Kidney capillary endothelial cell (primary cell): ENCODE results near the gene RFTN1.

Experiments used
- DNase-seq: peaks from one replicate; pipeline ENCODE4 v3.0.0-alpha.2; 2018; ENCODE audit warnings: low spot score

The RFTN1 gene

DNA sequence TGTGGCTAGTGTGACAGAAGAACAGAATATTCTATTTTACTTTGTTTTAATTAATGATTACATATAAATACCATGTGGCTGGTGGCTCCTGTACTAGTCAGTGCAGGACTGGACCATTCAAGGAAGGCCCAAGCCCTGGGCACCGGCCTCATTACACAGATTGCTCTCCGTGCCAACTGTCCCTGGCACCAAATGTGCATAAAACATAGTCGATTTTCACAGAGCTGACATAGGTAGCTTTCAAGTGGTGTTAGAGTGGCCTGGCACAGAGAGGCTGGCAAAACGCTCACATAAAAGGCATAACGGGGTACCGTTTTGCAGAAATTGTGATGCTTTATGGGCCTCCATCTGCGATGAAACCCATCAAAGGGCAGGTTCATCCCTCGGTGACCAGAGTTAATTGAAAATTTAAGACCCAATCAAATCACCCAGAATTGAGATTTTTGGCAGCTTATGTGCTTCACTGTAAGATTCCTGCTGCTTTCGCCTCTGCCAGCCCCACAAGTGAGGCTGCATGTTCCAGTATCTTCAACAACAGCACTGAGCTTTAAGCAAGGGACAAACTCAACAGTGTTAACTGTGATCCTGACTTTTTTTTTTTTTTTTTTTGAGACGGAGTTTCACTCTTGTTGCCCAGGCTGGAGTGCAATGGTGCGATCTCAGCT lies 25.9 kb downstream of the RFTN1 start:
- no peak for DNase-seq

DNA sequence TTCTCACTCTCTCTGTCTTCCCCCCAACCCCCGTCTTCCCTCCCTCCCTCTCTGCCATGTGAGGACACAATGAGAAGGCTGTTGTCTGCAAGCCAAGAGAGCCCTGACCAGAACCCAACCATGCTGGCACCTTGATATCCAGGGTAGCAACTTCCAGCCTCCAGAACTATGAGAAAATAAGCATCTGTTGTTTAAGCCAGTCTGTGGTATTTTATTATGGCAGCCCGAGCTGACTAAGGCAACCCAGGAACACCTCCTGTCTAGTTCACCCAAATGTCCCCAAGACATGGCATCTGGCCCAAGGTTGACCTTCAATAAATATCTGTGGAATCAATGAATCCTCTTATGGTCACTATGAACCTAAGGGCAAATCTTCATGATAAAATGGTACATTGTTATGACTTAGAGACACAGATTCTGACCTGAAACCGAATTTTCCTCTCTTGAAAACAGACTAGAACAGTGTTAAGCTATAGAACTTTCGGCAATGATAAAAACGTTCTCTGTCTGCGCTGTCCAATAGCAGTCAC lies 26.5 kb downstream of the RFTN1 start:
- DNase-seq = no peak

DNA sequence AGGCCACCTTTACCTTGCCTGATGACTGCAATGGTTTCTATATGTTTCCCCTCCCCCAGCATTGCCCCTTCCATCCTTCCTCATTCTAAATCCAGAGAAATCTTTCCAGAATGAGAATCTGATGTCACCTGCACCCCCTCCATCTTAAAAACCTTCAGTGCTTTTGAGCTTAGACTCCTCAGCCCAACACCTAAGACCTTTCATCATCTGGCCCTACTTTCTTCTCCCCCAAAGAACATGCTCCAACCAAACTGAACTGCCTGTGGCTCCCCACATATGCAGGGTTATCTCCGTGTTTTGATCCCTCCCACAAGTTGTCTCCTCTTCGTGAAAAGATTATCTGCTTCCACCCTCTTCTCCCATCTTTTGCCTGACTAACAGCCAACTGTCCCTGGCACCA lies 27.3 kb downstream of the RFTN1 start:
- DNase-seq = no peak

- no peak for DNase-seq
Observed at GRCh38 chr3:16485395-16485992, 28.0 kb downstream of the RFTN1 start.

GRCh38 chr3:16484984-16485383 lies 28.5 kb downstream of the RFTN1 start:
- no peak for DNase-seq

DNA sequence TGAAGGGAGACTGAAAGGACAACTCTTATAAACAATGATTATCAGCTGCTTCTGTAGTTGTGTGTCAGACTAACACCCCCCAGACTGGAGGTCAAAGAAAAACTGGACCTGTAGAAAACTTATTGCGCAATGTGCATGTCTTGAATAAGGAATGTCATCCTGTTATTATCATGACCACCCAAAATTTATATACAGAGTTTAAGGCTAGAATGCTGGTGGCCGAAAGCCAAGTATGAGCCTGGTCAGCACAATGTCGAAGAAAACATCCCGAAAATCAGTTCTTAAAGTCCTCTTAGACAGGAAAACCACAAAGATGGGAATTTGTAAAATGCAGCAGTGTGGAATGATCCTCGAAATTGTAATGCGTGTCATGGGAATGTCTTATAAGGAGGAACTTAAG lies 29.3 kb downstream of the RFTN1 start:
- peak; percentile 55 for DNase-seq

- no peak for DNase-seq
Observed at GRCh38 chr3:16482770-16483531, 30.5 kb downstream of the RFTN1 start.

GRCh38 chr3:16482194-16482769 lies 31.2 kb downstream of the RFTN1 start:
- DNase-seq = no peak

DNA sequence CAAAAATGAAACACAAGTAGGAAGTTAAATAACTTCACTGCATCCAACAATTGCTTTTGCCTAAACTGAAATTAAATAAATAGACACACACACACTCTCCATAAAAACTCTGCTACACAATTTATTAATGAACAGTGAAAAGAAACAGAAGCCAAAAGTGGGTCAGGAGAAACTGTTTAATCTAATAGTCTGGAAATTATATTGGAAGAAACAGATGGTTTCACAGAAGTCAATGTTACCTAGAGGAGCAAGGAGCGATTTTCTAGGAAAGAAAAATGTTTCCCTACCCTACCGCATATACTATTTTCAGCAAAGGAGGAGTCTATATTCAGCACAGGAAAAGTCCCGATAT lies 32.0 kb downstream of the RFTN1 start:
- DNase-seq = no peak

GRCh38 chr3:16480861-16481545 lies 32.5 kb downstream of the RFTN1 start:
- DNase-seq = peak; percentile 22

DNA sequence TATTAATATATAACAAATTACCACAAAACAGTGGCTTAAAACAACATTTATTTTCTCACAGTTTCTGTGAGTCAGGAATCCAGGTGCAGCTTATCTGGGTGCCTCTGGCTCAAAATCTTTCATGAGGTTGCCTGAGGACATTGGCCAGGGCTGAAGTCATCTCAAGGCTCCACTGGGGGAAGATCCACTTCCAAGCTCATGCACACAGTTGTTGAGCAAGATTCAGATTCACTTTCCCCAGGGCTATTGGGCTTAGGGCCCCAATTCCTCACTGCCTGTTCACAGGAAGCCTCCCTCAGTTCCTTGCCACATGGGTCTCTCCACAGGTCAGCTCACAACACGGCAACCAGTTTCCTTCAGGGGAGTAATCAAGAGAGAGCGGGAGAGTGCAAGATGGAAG lies 35.0 kb downstream of the RFTN1 start:
- DNase-seq = no peak

- DNase-seq = no peak
Observed at GRCh38 chr3:16477521-16477920, 36.0 kb downstream of the RFTN1 start.

- DNase-seq = no peak
Observed at GRCh38 chr3:16477056-16477455, 36.4 kb downstream of the RFTN1 start.

GRCh38 chr3:16476636-16477035 lies 36.9 kb downstream of the RFTN1 start:
- no peak for DNase-seq

DNA sequence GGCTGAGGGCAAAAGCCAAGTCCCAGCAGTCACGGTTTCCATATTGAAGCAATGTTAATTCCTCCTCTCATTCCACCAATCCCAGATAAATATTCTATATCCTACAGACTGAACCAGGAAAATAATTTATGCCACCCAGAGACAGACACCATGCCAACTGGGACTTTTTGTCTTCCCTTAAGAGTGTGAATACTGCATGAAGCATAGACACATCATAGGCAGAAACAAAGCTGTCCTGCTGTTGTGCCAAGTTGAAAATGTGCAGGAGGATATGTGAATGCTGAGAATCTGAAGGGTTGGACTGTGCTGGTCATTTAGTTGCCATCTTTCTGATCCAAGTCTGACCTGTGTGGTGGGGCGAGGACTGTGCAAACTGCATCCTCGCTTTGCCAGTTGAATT lies 37.7 kb downstream of the RFTN1 start:
- DNase-seq = no peak

DNA sequence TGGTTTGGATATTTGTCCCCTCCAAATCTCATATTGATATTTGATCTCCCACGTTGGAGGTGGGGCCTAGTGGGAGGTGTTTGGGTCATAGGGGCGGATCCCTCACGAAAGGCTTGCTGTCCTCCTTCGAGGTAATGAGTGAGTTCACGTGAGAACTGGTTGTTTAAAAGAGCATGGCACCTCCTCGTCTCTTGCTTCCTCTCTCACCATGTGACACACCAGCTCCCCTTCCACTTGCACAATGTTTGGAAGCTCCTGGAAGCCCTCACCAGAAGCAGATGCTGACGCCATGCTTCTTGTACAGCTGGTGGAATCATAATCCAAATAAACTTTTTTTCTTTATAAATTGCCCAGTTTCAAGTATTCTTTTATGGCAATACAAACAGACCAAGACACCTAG lies 38.6 kb downstream of the RFTN1 start:
- DNase-seq = no peak

DNA sequence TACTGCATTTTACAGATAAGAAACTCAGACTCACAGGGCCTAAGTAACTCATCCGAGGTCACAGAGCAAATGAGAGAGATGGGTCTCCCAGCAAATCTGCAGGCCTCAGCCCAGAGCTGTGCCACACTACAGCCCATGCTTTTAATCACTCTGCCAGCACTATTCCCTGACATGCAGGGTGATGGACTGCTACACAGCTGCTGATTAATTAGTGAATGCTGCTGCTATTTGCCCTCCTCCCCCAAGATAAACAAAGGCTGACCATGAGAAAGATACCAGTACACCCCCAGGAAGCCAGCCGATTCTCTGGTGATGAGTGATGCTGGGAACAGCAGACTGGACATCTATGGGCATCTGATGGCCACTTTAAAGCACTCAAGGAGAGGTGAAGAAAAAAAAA lies 39.3 kb downstream of the RFTN1 start:
- DNase-seq = no peak

DNA sequence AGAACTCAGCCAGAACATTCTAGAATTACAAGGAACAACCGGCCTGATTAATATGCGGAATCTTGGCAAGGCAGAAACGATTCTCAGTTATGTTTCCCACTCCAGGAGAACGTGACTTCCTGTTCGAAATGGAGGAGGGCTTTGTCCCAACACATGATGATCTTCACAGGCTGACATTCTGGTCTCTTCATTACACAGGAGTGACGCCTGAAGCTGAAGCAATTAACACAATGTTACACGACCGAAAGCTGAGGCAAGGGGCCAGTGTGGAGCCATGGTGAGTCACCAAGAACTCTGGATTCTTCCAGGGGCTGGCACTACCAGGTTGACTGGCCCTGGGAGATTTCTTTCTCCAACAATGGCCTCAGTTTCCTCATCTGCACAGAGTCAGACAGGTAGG lies 40.9 kb downstream of the RFTN1 start:
- no peak for DNase-seq

GRCh38 chr3:16471897-16472296 lies 41.6 kb downstream of the RFTN1 start:
- DNase-seq = no peak

DNA sequence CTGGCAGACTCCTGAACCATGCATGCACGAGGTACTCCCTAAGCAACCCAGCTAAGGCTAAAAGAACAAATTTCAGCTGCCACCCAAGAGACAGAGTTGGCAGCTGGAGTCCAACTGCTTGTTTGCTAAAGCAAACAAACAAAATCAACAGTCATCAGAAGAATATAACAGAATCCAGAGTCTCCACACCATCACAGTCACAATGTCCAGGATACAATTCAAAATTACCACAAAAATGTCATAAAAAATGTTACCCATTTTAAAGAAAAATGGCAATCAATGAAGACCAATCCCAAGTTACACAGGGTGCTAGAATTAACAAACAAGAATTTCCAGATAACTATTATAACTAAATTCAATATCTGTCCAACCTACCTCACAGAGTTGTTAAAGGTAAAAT lies 42.9 kb downstream of the RFTN1 start:
- no peak for DNase-seq

DNA sequence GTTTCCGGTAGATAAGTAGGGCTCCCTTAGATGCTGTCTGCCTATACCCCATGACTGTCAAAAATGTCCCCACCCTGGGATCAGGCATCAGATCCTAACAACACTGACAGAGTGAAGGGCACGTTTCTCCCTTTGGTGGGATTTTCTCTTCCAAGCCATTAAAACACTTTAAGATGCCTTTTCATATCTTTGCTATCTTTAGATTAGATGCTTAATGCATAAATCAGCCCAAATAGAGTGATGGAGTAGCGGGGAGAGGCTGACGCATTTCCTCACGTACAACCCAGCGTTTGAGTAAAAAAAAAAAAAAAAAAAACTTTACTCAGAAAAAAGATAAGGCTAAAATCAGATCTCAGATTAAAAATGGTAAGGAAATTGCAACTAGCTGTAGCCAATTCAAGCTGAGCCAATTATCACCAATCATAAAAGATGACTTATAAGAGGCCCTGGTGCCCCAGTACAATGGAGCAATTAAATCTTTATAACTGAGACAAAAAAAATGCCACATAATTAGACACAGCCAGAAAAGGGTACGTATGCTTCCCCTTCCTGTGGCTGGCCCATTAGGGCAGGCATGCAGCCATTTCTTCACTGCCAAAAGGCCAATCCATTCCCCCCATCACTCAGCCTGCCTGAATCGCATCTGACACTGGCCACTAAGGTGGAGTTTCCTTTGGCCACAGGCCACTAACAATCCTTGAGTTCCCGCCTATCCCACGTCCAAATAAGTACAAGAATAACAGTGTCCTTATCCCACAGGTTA lies 45.0 kb downstream of the RFTN1 start:
- DNase-seq = peak; percentile 33

DNA sequence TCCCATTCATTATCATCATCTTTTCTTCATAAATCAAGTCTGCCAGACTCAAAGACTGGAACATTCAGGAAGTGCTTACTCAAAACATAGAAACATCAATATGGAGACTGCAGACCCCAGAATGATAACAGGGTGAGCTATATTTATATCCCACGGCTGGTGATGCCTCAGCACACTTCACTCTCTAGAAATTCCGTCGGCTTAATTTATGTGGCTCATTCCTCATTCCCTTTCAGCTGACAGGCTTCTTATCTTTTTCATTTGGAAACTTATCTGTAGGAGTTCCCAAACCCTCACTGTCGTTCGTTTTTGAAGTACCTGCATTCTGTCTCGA lies 45.5 kb downstream of the RFTN1 start:
- DNase-seq = no peak
